Pancreas (tissue), 10 donors: ENCODE results near the gene AUTS2. TPM values are rescaled to one million over a fixed set of nuclear protein-coding genes. Genes with fewer than 3 reads are reported as not detected.
A peak's percentile ranks its signal among the peaks of the same experiment; 100 is the strongest.

Experiments used
- ATAC-seq, 4 donors: fragments of 200-7000 bp; cut with Tn5 transposase; one replicate each; pipeline versions ENCODE4 v1.8.0 to v1.9.1; 2020; ENCODE audit warnings: mild to moderate bottlenecking in 4 of 4, moderate library complexity in 4 of 4
- DNase-seq, 6 donors: peaks; one replicate each; pipeline ENCODE4 v3.0.0-alpha.2; 2020
- FAIRE-seq: peaks from 2 replicates; lab custom pipeline; 2012; peaks lifted over from hg19 to GRCh38; lab: Jason Lieb, UNC
- H3K27ac ChIP-seq, 4 donors: fragments of 200-600 bp; sonication (generic); 1 replicate in 3 of 4; 2 replicates in 1 of 4; pipeline versions ENCODE4 v1.5.0 to v1.8.0; 2020
- H3K27me3 ChIP-seq, 4 donors: fragments of 200-600 bp; one replicate each; pipeline ENCODE4 v1.8.0; 2021
- H3K36me3 ChIP-seq, 3 donors: fragments of 200-600 bp; sonication (generic) in 1 of 3; one replicate each; pipeline versions ENCODE4 v1.5.0 to v1.8.0; 2020 to 2021
- H3K4me1 ChIP-seq, 3 donors: fragments of 200-600 bp; one replicate each; pipeline ENCODE4 v1.8.0; 2021
- H3K4me3 ChIP-seq, 4 donors: fragments of 200-600 bp; sonication (generic) in 2 of 4; one replicate each; pipeline versions ENCODE4 v1.5.0 to v1.8.0; 2020 to 2021
- H3K9me3 ChIP-seq, 4 donors: fragments of 200-600 bp; one replicate each; pipeline ENCODE4 v1.8.0; 2021
- CTCF ChIP-seq, 4 donors: fragments of 200-600 bp; sonication (generic) in 3 of 4; IDR thresholded peaks; one replicate each; pipeline versions ENCODE4 v1.5.0 to v1.8.0; 2021; ENCODE audit warnings: antibody characterized with exemption in 4 of 4
- WGBS, 2 donors: extraction: QIAGEN DNeasy Blood & Tissue Kit; methylation state at CpG; one replicate each; pipeline ENCODE4 v1.1.7; 2013; 5-methylcytosine and 5-hydroxymethylcytosine counted together
- intact Hi-C, 3 donors: fragments of 100-400 bp; cut with DNase I; formaldehyde crosslinking; loops; one replicate each; pipeline versions ENCODE4 v1.11.1 to v1.14.2; 2022
- polyA plus RNA-seq, 2 donors: library from polyadenylated mRNA; stranded (reverse); fragments of 200-250 nt; gene quantifications; one replicate each; pipeline ENCODE4 v1.2.3, GENCODE V29; 2013
- total RNA-seq, 6 donors: library from RNA; stranded (reverse); fragmentation: NEBNext Ultra II Directional in 4 of 6; extraction: Animal tissue kit (Norgen Biotek cat#: 25700) in 4 of 6; gene quantifications; one replicate each; pipeline versions ENCODE4 v1.2.1 to v1.2.4, GENCODE V29; 2021 to 2023
- donor health status: healthy with polysubstance abuse.
- donor health status: DM: no; HTN: no; CAD: no; lungs with moderate emphysema.
- donor health status: DM: no; HTN: no; CAD: no.
- donor health status: control.
- donor health status: control.
- donor health status: Bipolar disorder and iron deficiency.
- donor health status: DM: yes; HTN: yes; CAD: no.
- donor health status: DM: no; HTN: no; CAD: no.
- donor health status: DM: no; HTN: no; CAD: no.
- donor health status: DM: yes; HTN: yes; CAD: no.

Gene AUTS2
- total and polyA plus RNA-seq, 8 donors, result 5.8 to 16.8 (median 9.9) TPM

- Histone ChIP-seq H3K4me3 (no peak overlapping the region), H3K27ac (no peak overlapping the region), H3K36me3 (no peaks in the 10 kb centered on the region), H3K9me3 (no peaks in the 10 kb centered on the region), H3K27me3 (no peaks in the 10 kb centered on the region), H3K4me1 (no peaks in the 10 kb centered on the region)
- WGBS, 2 donors, result 85 to 95% methylated on average over 9 of the region's 9 CpGs
- ATAC-seq (no peak), DNase-seq (no peak), FAIRE-seq (no peak)
- no peak for TF ChIP-seq CTCF (IDR thresholded peaks at IDR 0.05)
- intact Hi-C loops, result no loop called here
Measured at GRCh38 chr7:70379210-70379609, 780.9 kb downstream of the AUTS2 start.

GRCh38 chr7:70380421-70381015 lies 782.2 kb downstream of the AUTS2 start:
- no peaks in the 10 kb centered on the region for H3K36me3 ChIP-seq
- DNase-seq (peak in 3 of 6 donors; percentile 4 to 23 (median 9)), ATAC-seq (peak in 1 of 4 donors; percentile 35), FAIRE-seq (no peak)
- H3K4me3 ChIP-seq, result no peak overlapping the region
- no peak for TF ChIP-seq CTCF (IDR thresholded peaks at IDR 0.05)
- WGBS, 2 donors, result 39 to 52% methylated on average over 9 of the region's 9 CpGs
- no peak overlapping the region for H3K27ac ChIP-seq
- H3K4me1 ChIP-seq, result no peaks in the 10 kb centered on the region
- intact Hi-C loops, result no loop called here
- no peaks in the 10 kb centered on the region for H3K27me3 ChIP-seq
- H3K9me3 ChIP-seq, result no peaks in the 10 kb centered on the region

- intact Hi-C loops, result no loop called here
- WGBS, 2 donors, result 60 to 79% methylated on average over 3 of the region's 3 CpGs
- no peak for FAIRE-seq
Measured at GRCh38 chr7:70383066-70383782, 784.9 kb downstream of the AUTS2 start.

GRCh38 chr7:70384024-70384423 lies 785.7 kb downstream of the AUTS2 start:
- ATAC-seq (no peak), FAIRE-seq (no peak), DNase-seq (no peak)
- intact Hi-C loops, result no loop called here
- no peaks in the 10 kb centered on the region for H3K36me3 ChIP-seq
- no peaks in the 10 kb centered on the region for H3K27me3 ChIP-seq
- no peak overlapping the region for H3K4me3 ChIP-seq
- no peaks in the 10 kb centered on the region for H3K4me1 ChIP-seq
- 75 to 84% methylated on average over 7 of the region's 7 CpGs for WGBS, 2 donors
- no peak overlapping the region for H3K27ac ChIP-seq
- H3K9me3 ChIP-seq, result no peaks in the 10 kb centered on the region
- TF ChIP-seq CTCF (IDR thresholded peaks at IDR 0.05), result no peak

More at GRCh38 chr7:70383066-70383782, 784.9 kb downstream of the AUTS2 start:
- no peaks in the 10 kb centered on the region for H3K36me3 ChIP-seq
- H3K27me3 ChIP-seq, result no peaks in the 10 kb centered on the region
- no peak for ATAC-seq
- H3K27ac ChIP-seq, result no peak overlapping the region
- no peak for DNase-seq
- no peaks in the 10 kb centered on the region for H3K9me3 ChIP-seq
- H3K4me3 ChIP-seq, result no peak overlapping the region
- H3K4me1 ChIP-seq, result no peaks in the 10 kb centered on the region
- no peak for TF ChIP-seq CTCF (IDR thresholded peaks at IDR 0.05)

- H3K36me3 ChIP-seq, result no peaks in the 10 kb centered on the region
- no peak for TF ChIP-seq CTCF (IDR thresholded peaks at IDR 0.05)
- WGBS, 2 donors, result 62 to 76% methylated on average over 3 of the region's 3 CpGs
- FAIRE-seq, result no peak
- ATAC-seq, result peak in 1 of 4 donors; percentile 21
- no peaks in the 10 kb centered on the region for H3K4me1 ChIP-seq
- H3K4me3 ChIP-seq, result no peak overlapping the region
- H3K9me3 ChIP-seq, result no peaks in the 10 kb centered on the region
- H3K27me3 ChIP-seq, result no peaks in the 10 kb centered on the region
- intact Hi-C loops, result no loop called here
- DNase-seq, result no peak
- no peak overlapping the region for H3K27ac ChIP-seq
Measured at GRCh38 chr7:70384891-70385290, 786.6 kb downstream of the AUTS2 start.
